Keratinocyte (primary cell): ENCODE results near the gene PRUNE1.

Experiments
- EZH2 ChIP-seq: IDR thresholded peaks from one replicate; pipeline ENCODE4 v1.6.1; 2012; ENCODE audit warnings: inconsistent platforms, mild to moderate bottlenecking, low read length, moderate library complexity
- TF ChIP-seq, protein P1 (sequence below), 3 experiments: IDR thresholded peaks in 1 of 3; conservative IDR thresholded peaks in 1 of 3; optimal IDR thresholded peaks in 1 of 3; 2 replicates in 2 of 3; 3 replicates in 1 of 3; pipeline versions ENCODE3 to v1.5.1; 2011; ENCODE audit warnings: low read length in 3 of 3, mild to moderate bottlenecking in 3 of 3, moderate library complexity in 2 of 3, control low read depth in 1 of 3, inconsistent platforms in 1 of 3; ENCODE audit not compliant: insufficient read depth in 2 of 3; ENCODE audit errors: extremely low read depth in 1 of 3

DNA sequence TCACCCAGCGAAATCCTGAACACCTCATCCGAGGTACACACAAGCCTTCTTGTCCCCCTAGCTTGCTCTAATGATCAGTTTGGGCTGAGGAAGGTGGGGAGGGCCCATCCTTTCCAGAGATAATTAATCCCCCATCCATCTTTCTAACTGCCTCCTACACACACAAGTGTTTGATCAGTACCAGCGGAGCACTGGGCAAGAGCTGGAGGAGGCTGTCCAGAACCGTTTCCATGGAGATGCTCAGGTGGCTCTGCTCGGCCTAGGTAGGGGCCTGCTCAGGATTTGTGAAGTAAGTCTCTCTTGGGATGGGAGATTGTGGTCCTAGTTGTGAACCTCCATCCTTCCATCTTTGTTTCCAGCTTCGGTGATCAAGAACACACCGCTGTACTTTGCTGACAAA is 20.3 kb upstream of the PRUNE1 start:
- TF ChIP-seq EZH2 = no peak
- TF ChIP-seq, protein P1, sequence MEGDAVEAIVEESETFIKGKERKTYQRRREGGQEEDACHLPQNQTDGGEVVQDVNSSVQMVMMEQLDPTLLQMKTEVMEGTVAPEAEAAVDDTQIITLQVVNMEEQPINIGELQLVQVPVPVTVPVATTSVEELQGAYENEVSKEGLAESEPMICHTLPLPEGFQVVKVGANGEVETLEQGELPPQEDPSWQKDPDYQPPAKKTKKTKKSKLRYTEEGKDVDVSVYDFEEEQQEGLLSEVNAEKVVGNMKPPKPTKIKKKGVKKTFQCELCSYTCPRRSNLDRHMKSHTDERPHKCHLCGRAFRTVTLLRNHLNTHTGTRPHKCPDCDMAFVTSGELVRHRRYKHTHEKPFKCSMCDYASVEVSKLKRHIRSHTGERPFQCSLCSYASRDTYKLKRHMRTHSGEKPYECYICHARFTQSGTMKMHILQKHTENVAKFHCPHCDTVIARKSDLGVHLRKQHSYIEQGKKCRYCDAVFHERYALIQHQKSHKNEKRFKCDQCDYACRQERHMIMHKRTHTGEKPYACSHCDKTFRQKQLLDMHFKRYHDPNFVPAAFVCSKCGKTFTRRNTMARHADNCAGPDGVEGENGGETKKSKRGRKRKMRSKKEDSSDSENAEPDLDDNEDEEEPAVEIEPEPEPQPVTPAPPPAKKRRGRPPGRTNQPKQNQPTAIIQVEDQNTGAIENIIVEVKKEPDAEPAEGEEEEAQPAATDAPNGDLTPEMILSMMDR (optimal IDR thresholded peaks at IDR 0.05 in 1 of 3, IDR thresholded peaks at IDR 0.05 in 1 of 3, conservative IDR thresholded peaks at IDR 0.05 in 1 of 3; ENCODE audit: extremely low read depth in 1 of 3, insufficient read depth in 2 of 3, low read length in 3 of 3) = no peak
